Natural killer cell (primary cell): ENCODE results near the gene HMGA1. TPM values are rescaled to one million over a fixed set of nuclear protein-coding genes. Genes with fewer than 3 reads are reported as not detected.

Experiments
- ATAC-seq, 3 donors: fragments of 150-1000 bp in 2 of 3; fragments of 200-7000 bp in 1 of 3; cut with Tn5 transposase; 1 replicate in 1 of 3; 2 replicates in 2 of 3; pipeline ENCODE4 v1.10.0; 2021; ENCODE audit warnings: mild to moderate bottlenecking in 2 of 3, moderate library complexity in 2 of 3
- DNase-seq, 2 donors: peaks; one replicate each; pipeline versions ENCODE4 v3.0.0 to v3.0.0-alpha.2; 2013 to 2021; ENCODE audit warnings: mixed read lengths in 1 of 2
- H3K27ac ChIP-seq: one replicate; pipeline ENCODE4 v1.5.1; 2013; ENCODE audit warnings: mild to moderate bottlenecking, low read length
- H3K27me3 ChIP-seq: one replicate; pipeline ENCODE4 v1.6.1; 2013; ENCODE audit warnings: low read length; ENCODE audit not compliant: control insufficient read depth, insufficient read depth
- H3K36me3 ChIP-seq: one replicate; pipeline ENCODE4 v1.6.1; 2013; ENCODE audit warnings: low read length; ENCODE audit not compliant: control insufficient read depth, insufficient read depth
- H3K4me1 ChIP-seq: one replicate; pipeline ENCODE4 v1.6.1; 2013; ENCODE audit warnings: low read length; ENCODE audit not compliant: control insufficient read depth, insufficient read depth
- H3K4me3 ChIP-seq: one replicate; pipeline ENCODE4 v1.5.1; 2013; ENCODE audit warnings: low read length
- H3K9me3 ChIP-seq: one replicate; pipeline ENCODE4 v1.6.1; 2013; ENCODE audit warnings: low read length; ENCODE audit not compliant: control insufficient read depth, insufficient read depth
- H3K27ac Mint-ChIP-seq, 2 donors: one replicate each; pipeline ENCODE4 v1.8.0; 2022; ENCODE audit warnings: mild to moderate bottlenecking in 2 of 2, mixed read lengths in 2 of 2, moderate library complexity in 1 of 2
- H3K27me3 Mint-ChIP-seq, 2 donors: one replicate each; pipeline ENCODE4 v1.8.0; 2022; ENCODE audit warnings: low read depth in 2 of 2, mixed read lengths in 2 of 2
- H3K36me3 Mint-ChIP-seq: one replicate; pipeline ENCODE4 v1.8.0; 2022; ENCODE audit warnings: mixed read lengths
- H3K4me1 Mint-ChIP-seq, 2 donors: one replicate each; pipeline ENCODE4 v1.8.0; 2022; ENCODE audit warnings: mixed read lengths in 2 of 2
- H3K4me3 Mint-ChIP-seq: one replicate; pipeline ENCODE4 v1.8.0; 2022; ENCODE audit warnings: mild to moderate bottlenecking, moderate library complexity, mixed read lengths
- H3K9me3 Mint-ChIP-seq, 2 donors: one replicate each; pipeline ENCODE4 v1.8.0; 2022; ENCODE audit warnings: mixed read lengths in 2 of 2
- CTCF ChIP-seq: fragments of 200-600 bp; IDR thresholded peaks from one replicate; pipeline ENCODE4 v1.8.0; 2022; ENCODE audit warnings: antibody characterized with exemption
- WGBS: methylation state at CpG from one replicate; pipeline ENCODE4 v1.1.7; 2013; ENCODE audit warnings: missing lambda C conversion rate; ENCODE audit not compliant: insufficient coverage; 5-methylcytosine and 5-hydroxymethylcytosine counted together
- intact Hi-C: fragments of 100-400 bp; cut with micrococcal nuclease; formaldehyde crosslinking; loops from one replicate; pipeline ENCODE4 v1.14.2; 2022
- total RNA-seq, 4 donors: library from RNA; stranded (reverse); fragments of 120-200 nt in 1 of 4; gene quantifications; one replicate each; pipeline versions ENCODE4 v1.2.3 to v1.2.4, GENCODE V29; 2013 to 2022

The HMGA1 gene
- total RNA-seq, 3 donors from 2014 or later (not counting 1 experiment from before 2014, with no cell fraction given): 63.1 to 84.2 (median 77.3) TPM

- 90% methylated on average over 11 of the region's 11 CpGs for WGBS
- Histone ChIP-seq H3K27me3 (no peaks in the 10 kb centered on the region), H3K4me3 (no peak overlapping the region), H3K27ac (no peak overlapping the region), H3K9me3 (no peaks in the 10 kb centered on the region), H3K4me1 (peaks cover 8% of the 10 kb centered on the region), H3K36me3 (peaks cover 18% of the 10 kb centered on the region)
- intact Hi-C loops: no loop called here
- Mint-ChIP-seq H3K4me3 (no peak overlapping the region), H3K4me1 (peaks cover 11 to 23% of the 10 kb centered on the region in 2 donors), H3K27ac (peak overlapping the region; percentile 34 to 76), H3K9me3 (no peaks in the 10 kb centered on the region), H3K36me3 (peaks cover 8% of the 10 kb centered on the region), H3K27me3 (no peaks in the 10 kb centered on the region)
- TF ChIP-seq CTCF: no peak
- DNase-seq (no peak), ATAC-seq (no peak)
Measured at GRCh38 chr6:34289137-34289536, 52.5 kb downstream of the HMGA1 start.

GRCh38 chr6:34292954-34293353 lies 56.3 kb downstream of the HMGA1 start:
- peaks cover 8% of the 10 kb centered on the region for H3K36me3 Mint-ChIP-seq
- TF ChIP-seq CTCF: no peak
- H3K4me3 ChIP-seq: no peak overlapping the region
- H3K27ac ChIP-seq: no peak overlapping the region
- intact Hi-C loops: no loop called here
- H3K4me1 Mint-ChIP-seq: peaks cover 18 to 22% of the 10 kb centered on the region in 2 donors
- peaks cover 12% of the 10 kb centered on the region for H3K4me1 ChIP-seq
- H3K9me3 ChIP-seq: no peaks in the 10 kb centered on the region
- H3K27me3 Mint-ChIP-seq: no peaks in the 10 kb centered on the region
- no peak overlapping the region for H3K27ac Mint-ChIP-seq
- no peak for DNase-seq
- H3K36me3 ChIP-seq: peaks cover 13% of the 10 kb centered on the region
- H3K9me3 Mint-ChIP-seq: no peaks in the 10 kb centered on the region
- no peak for ATAC-seq
- 85% methylated on average over 3 of the region's 3 CpGs for WGBS
- H3K27me3 ChIP-seq: no peaks in the 10 kb centered on the region
- H3K4me3 Mint-ChIP-seq: no peak overlapping the region

- DNase-seq (no peak), ATAC-seq (peak; percentile 71 to 86 (median 72))
- peak overlapping the region; percentile 75 to 77 for H3K27ac Mint-ChIP-seq
- H3K36me3 ChIP-seq: peaks cover 13% of the 10 kb centered on the region
- no peaks in the 10 kb centered on the region for H3K9me3 Mint-ChIP-seq
- H3K4me1 Mint-ChIP-seq: peaks cover 7 to 8% of the 10 kb centered on the region in 2 donors
- peaks cover 9% of the 10 kb centered on the region for H3K4me1 ChIP-seq
- WGBS: 32% methylated on average over 3 of the region's 3 CpGs
- peaks cover 8% of the 10 kb centered on the region for H3K36me3 Mint-ChIP-seq
- no peak overlapping the region for H3K4me3 ChIP-seq
- peak overlapping the region; percentile 12 for H3K27ac ChIP-seq
- no peak overlapping the region for H3K4me3 Mint-ChIP-seq
- no peak for TF ChIP-seq CTCF
- no peaks in the 10 kb centered on the region for H3K9me3 ChIP-seq
- H3K27me3 ChIP-seq: no peaks in the 10 kb centered on the region
- intact Hi-C loops: no loop called here
- H3K27me3 Mint-ChIP-seq: no peaks in the 10 kb centered on the region
Measured at GRCh38 chr6:34295721-34296120, 59.0 kb downstream of the HMGA1 start.

Other genes with a start within 250 kb of the HMGA1 start
- not detected for gene GRM4, start 90.8 kb upstream of the HMGA1 start, total RNA-seq
- 10 to 100 TPM; 30.8 to 48.0 (median 39.7) TPM for gene SMIM29, start 12.1 kb downstream of the HMGA1 start, total RNA-seq
- 10 to 100 TPM; 22.0 to 26.3 (median 26.1) TPM for gene NUDT3, start 155.8 kb downstream of the HMGA1 start, total RNA-seq
- gene RPS10, start 189.2 kb downstream of the HMGA1 start, total RNA-seq: 1,000 to 10,000 TPM in 2 of 3 donors, 100 to 1,000 TPM in 1; 916 to 1,058 (median 1,045) TPM
- gene PACSIN1, start 229.2 kb downstream of the HMGA1 start, total RNA-seq: 1 to 10 TPM; 2.2 to 6.6 (median 3.9) TPM